Lower lobe of right lung (tissue), 2 donors: ENCODE measurements around the gene COL4A2. TPM values are rescaled to one million over a fixed set of nuclear protein-coding genes. Genes with fewer than 3 reads are reported as not detected.

Experiments used
- ATAC-seq, 2 donors: fragments of 200-7000 bp; cut with Tn5 transposase; one replicate each; pipeline ENCODE4 v1.9.1; 2020 to 2022; ENCODE audit warnings: mild to moderate bottlenecking in 2 of 2, moderate library complexity in 2 of 2
- DNase-seq: peaks from one replicate; pipeline ENCODE4 v3.0.0-alpha.2; 2020
- H3K27ac ChIP-seq: fragments of 200-600 bp; one replicate; pipeline ENCODE4 v1.8.0; 2022
- H3K27me3 ChIP-seq: fragments of 200-600 bp; one replicate; pipeline ENCODE4 v1.8.0; 2022; ENCODE audit warnings: low read depth
- H3K36me3 ChIP-seq: fragments of 200-600 bp; one replicate; pipeline ENCODE4 v1.8.0; 2022; ENCODE audit warnings: mild to moderate bottlenecking
- H3K4me1 ChIP-seq: fragments of 200-600 bp; one replicate; pipeline ENCODE4 v1.8.0; 2022
- H3K4me3 ChIP-seq: fragments of 200-600 bp; one replicate; pipeline ENCODE4 v1.8.0; 2022; ENCODE audit warnings: mild to moderate bottlenecking
- H3K9me3 ChIP-seq: fragments of 200-600 bp; one replicate; pipeline ENCODE4 v1.8.0; 2022
- intact Hi-C: fragments of 100-400 bp; cut with DNase I; formaldehyde crosslinking; loops from one replicate; pipeline ENCODE4 v1.11.0; 2022
- total RNA-seq: library from RNA; stranded (reverse); fragmentation: NEBNext Ultra II Directional; extraction: Animal tissue kit (Norgen Biotek cat#: 25700); gene quantifications from one replicate; pipeline ENCODE4 v1.2.1, GENCODE V29; 2021
- TF ChIP-seq, protein P1 (sequence below): fragments of 200-600 bp; IDR thresholded peaks from one replicate; pipeline ENCODE4 v1.8.0; 2022; ENCODE audit warnings: antibody characterized with exemption, mild to moderate bottlenecking
- donor health status: DM: no; HTN: yes; CAD: no; lungs with severe emphysema.

The COL4A2 gene
- total RNA-seq, 1 donor from 2014 or later = 185 TPM

DNA sequence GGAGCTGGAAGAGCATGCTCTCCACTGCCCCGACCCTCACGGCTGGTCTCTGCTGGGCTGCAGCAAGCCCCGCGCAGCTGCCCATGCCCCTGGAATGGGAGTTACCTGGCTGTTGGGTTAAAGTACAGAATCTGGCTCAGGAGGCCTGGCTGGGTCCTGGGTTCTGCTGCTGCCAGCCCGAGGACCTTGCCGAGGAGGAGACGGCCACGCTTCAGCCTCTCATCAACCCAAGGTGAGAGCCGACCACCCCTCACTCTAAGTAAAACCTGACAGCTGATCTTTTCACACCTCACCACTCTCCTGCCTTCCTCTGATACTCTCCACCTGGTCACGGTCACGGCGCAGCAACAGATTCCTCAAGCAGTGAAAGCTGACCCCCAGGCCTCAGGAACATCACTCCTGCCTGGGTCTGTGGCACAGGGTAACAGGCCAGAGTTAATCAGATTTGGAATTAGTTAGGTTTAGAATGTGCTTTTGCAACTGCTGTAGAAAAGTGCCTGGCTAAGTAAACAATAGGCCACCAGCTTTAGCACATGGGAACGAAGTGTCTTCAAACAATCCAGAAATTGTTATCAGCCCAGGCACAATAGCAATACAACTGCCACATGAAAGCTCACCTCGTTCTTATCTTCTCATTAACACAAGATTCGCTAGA lies 233.9 kb downstream of the COL4A2 start:
- peaks cover 56% of the 10 kb centered on the region for H3K4me1 ChIP-seq
- peak; percentile 23 to 80 for ATAC-seq

DNA sequence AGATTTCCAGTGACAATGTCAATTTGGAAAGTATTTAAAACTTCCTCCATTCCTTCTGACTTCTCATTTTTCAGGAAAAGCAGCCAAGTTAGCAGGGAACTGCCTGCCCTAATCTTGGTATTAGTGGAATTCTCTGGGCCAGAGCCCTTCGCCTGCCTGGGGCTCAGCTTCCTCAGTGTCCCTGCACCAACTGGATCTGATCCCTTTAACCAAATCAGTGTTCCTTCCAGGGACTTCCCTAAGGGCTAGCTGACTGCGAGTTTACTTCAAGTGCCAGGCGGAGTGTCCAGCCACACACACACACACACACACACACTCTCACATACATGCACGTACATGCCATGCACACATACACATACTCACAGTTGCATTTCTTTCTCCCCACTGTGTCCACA lies 234.4 kb downstream of the COL4A2 start:
- no peaks in the 10 kb centered on the region for H3K27me3 ChIP-seq
- H3K4me3 ChIP-seq = no peak overlapping the region
- H3K4me1 ChIP-seq = peaks cover 57% of the 10 kb centered on the region
- H3K27ac ChIP-seq = peak overlapping the region; percentile 54
- no peaks in the 10 kb centered on the region for H3K36me3 ChIP-seq
- TF ChIP-seq, protein P1, sequence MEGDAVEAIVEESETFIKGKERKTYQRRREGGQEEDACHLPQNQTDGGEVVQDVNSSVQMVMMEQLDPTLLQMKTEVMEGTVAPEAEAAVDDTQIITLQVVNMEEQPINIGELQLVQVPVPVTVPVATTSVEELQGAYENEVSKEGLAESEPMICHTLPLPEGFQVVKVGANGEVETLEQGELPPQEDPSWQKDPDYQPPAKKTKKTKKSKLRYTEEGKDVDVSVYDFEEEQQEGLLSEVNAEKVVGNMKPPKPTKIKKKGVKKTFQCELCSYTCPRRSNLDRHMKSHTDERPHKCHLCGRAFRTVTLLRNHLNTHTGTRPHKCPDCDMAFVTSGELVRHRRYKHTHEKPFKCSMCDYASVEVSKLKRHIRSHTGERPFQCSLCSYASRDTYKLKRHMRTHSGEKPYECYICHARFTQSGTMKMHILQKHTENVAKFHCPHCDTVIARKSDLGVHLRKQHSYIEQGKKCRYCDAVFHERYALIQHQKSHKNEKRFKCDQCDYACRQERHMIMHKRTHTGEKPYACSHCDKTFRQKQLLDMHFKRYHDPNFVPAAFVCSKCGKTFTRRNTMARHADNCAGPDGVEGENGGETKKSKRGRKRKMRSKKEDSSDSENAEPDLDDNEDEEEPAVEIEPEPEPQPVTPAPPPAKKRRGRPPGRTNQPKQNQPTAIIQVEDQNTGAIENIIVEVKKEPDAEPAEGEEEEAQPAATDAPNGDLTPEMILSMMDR = no peak
- DNase-seq (no peak), ATAC-seq (peak; percentile 46 to 68)
- intact Hi-C loops = no loop called here
- H3K9me3 ChIP-seq = no peaks in the 10 kb centered on the region

More for the DNA sequence above, 233.9 kb downstream of the COL4A2 start:
- no peak for DNase-seq
- Histone ChIP-seq H3K36me3 (peaks cover 3% of the 10 kb centered on the region), H3K9me3 (no peaks in the 10 kb centered on the region), H3K27me3 (no peaks in the 10 kb centered on the region), H3K27ac (peak overlapping the region; percentile 54), H3K4me3 (no peak overlapping the region)
- TF ChIP-seq, protein P1 = no peak
- intact Hi-C loops = no loop called here

DNA sequence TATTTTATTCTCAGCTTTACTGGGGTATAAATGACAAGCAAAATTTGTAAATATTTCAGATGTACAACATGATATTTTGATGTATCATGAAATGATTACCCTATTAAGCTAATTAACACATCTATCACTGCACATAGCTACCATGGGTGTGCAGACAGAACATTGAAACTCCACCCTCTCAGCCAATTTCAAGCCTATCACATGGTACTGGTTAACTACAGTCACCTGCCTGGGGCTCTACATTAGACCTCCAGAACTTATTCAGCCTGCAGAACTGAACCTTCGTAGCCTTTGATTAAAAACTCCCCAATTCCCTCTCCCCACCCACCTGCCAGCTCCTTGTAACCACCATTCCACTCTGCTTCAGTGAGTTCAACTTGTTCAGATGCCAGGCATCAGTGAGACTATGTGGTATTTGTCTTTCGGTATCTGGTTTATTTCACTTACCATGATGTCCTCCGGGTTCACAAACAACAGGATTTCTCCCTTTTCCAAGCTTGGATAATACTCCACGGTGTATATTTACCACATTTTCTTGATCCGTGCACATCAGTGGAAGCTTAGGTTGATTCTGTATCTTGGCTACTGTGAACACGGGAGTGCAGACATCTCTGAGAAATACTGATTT lies 235.2 kb downstream of the COL4A2 start:
- Histone ChIP-seq H3K36me3 (no peaks in the 10 kb centered on the region), H3K4me3 (no peak overlapping the region), H3K4me1 (peaks cover 59% of the 10 kb centered on the region), H3K27me3 (no peaks in the 10 kb centered on the region), H3K27ac (no peak overlapping the region), H3K9me3 (no peaks in the 10 kb centered on the region)
- TF ChIP-seq, protein P1 = no peak
- intact Hi-C loops = no loop called here
- no peak for DNase-seq
- no peak for ATAC-seq

DNA sequence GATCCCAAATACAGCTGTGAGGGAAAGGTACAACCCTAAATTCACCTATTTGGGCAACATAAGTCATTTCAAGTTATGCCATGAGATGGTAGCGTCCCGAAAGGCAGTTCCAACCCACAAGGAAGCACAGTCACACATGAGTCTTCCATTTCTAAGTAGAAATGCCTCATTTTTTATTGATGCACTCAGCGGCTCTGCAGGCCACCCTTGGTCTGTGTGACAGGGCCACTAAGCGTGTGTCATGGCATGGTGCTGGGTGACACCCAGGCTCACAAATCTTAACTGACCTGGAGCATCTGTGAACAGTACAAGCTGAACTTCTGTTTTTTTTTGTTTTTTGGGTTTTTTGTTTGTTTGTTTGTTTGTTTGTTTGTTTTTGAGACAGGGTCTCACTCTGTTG lies 239.3 kb downstream of the COL4A2 start:
- DNase-seq (no peak), ATAC-seq (peak in 1 of 2 donors; percentile 25)
- intact Hi-C loops = no loop called here
- no peak overlapping the region for H3K4me3 ChIP-seq
- H3K27me3 ChIP-seq = no peaks in the 10 kb centered on the region
- H3K9me3 ChIP-seq = no peaks in the 10 kb centered on the region
- peaks cover 37% of the 10 kb centered on the region for H3K4me1 ChIP-seq
- no peak overlapping the region for H3K27ac ChIP-seq
- TF ChIP-seq, protein P1 = no peak
- H3K36me3 ChIP-seq = peaks cover 7% of the 10 kb centered on the region

DNA sequence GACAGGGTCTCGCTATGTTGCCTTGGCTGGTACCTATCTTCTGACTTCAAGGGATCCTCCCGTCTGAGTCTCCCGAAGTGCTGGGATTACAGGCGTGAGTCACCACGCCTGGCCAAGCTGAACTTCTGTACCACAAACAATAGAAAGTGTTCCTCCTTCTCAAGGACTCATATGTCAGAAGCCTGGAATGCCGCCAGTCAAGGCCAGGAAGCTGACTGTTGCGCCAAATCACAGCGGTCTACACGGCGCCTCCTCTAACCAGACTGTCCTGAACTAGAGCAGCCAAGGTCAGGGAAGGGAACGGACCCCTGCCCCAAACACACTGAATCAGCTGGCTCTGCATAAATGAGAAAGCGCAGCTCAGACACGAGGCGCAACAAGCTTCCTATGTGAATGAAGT lies 239.8 kb downstream of the COL4A2 start:
- Histone ChIP-seq H3K27me3 (no peaks in the 10 kb centered on the region), H3K4me3 (no peak overlapping the region), H3K4me1 (peaks cover 32% of the 10 kb centered on the region), H3K9me3 (no peaks in the 10 kb centered on the region), H3K36me3 (peaks cover 9% of the 10 kb centered on the region), H3K27ac (peak overlapping the region; percentile 38)
- TF ChIP-seq, protein P1 = no peak
- peak; percentile 88 for DNase-seq
- peak; percentile 90 to 94 for ATAC-seq
- intact Hi-C loops = no loop called here
